GM12891 (cell line): ENCODE measurements around the gene ZNF469.

Experiments
- POLR2A ChIP-seq: IDR thresholded peaks from 2 replicates; pipeline ENCODE4 v1.6.1; 2011; ENCODE audit warnings: low read depth, low read length, control low read depth
- POLR2AphosphoS5 ChIP-seq: IDR thresholded peaks from 2 replicates; pipeline ENCODE4 v1.6.1; 2011; ENCODE audit warnings: low read depth, low read length, control low read depth
- TAF1 ChIP-seq: IDR thresholded peaks from 2 replicates; pipeline ENCODE4 v1.6.1; 2011; ENCODE audit warnings: low read depth, low read length, control low read depth

GRCh38 chr16:88338896-88339295, 43.9 kb upstream of the ZNF469 start:
- TF ChIP-seq TAF1 (no peak), POLR2A (no peak), POLR2AphosphoS5 (no peak)
